ENCODE results near the gene C9orf43. TPM values are rescaled to one million over a fixed set of nuclear protein-coding genes. Genes with fewer than 3 reads are reported as not detected.

C9orf43 gene
- total and polyA plus RNA-seq, 7 experiments from 2014 or later: 0.41 to 0.97 (median 0.61) TPM

DNA sequence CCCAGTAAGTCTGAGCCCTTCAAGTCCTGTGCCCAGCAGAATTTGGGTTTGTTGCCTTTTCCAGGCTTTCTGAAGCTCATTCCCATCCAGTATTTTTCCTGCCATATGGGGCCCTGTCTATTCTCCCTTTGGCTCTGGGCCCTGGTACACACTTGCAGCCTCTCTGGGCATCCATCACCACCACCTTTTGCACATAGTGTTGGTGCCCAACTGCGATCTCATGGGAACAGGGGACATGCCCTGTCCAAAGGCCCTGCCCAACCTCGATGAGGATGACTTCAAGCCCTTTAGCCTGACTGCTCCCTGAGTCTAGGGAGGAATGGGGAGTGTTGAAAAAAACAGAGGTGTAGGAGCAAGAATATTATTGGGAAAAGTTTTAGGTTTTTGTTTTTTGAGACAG is 64.5 kb downstream of the C9orf43 start:
- ChIA-PET POLR2A (no interaction called here), CTCF (interaction anchor here (0.7 kb wide), 1 partner anchor 123 kb away, joined by 3 read pairs; no protein-coding TSS in a partner anchor)
- H3K4me3 ChIP-seq (ENCODE audit: low read length): no peak overlapping the region
- no peaks in the 10 kb centered on the region for H3K9me3 ChIP-seq (ENCODE audit: control insufficient read depth in 2 of 3, low read length in 3 of 3)
- Mint-ChIP-seq H3K27ac (peak overlapping the region in 1 of 9 donors; percentile 34), H3K4me3 (no peak overlapping the region), H3K9me3 (no peaks in the 10 kb centered on the region), H3K27me3 (peaks cover 0 to 24% (median 0%) of the 10 kb centered on the region in 5 donors), H3K36me3 (no peaks in the 10 kb centered on the region), H3K4me1 (peaks cover 8 to 15% (median 13%) of the 10 kb centered on the region in 7 donors)
- no peak for ATAC-seq
- DNase-seq: no peak
- no peak overlapping the region for H3K27ac ChIP-seq (ENCODE audit: low read depth, low read length)
- peaks cover 5 to 10% of the 10 kb centered on the region in 2 donors for H3K4me1 ChIP-seq (ENCODE audit: control insufficient read depth in 2 of 2, insufficient read depth in 2 of 2, low read length in 2 of 2)
- no peaks in the 10 kb centered on the region for H3K36me3 ChIP-seq (ENCODE audit: control insufficient read depth in 2 of 3, insufficient read depth in 3 of 3, low read length in 3 of 3)
- intact Hi-C loops (cut with micrococcal nuclease): loop anchor here in 1 of 2 donors (5.0 kb wide), 1 partner anchor 37 kb away; no protein-coding TSS in a partner anchor
- no peaks in the 10 kb centered on the region for H3K27me3 ChIP-seq (ENCODE audit: control insufficient read depth in 2 of 2, insufficient read depth in 2 of 2, low read length in 2 of 2)

- peaks cover 0 to 21% (median 0%) of the 10 kb centered on the region in 5 donors for H3K27me3 Mint-ChIP-seq
- ChIA-PET CTCF (interaction anchor here (0.6 kb wide), 1 partner anchor 75 kb away, joined by 3 read pairs; no protein-coding TSS in a partner anchor), POLR2A (no interaction called here)
- Histone ChIP-seq H3K4me1 (ENCODE audit: control insufficient read depth in 2 of 2, insufficient read depth in 2 of 2, low read length in 2 of 2) (peaks cover 5 to 10% of the 10 kb centered on the region in 2 donors), H3K4me3 (ENCODE audit: low read length) (no peak overlapping the region), H3K9me3 (ENCODE audit: control insufficient read depth in 2 of 3, low read length in 3 of 3) (no peaks in the 10 kb centered on the region), H3K27ac (ENCODE audit: low read depth, low read length) (no peak overlapping the region), H3K27me3 (ENCODE audit: control insufficient read depth in 2 of 2, insufficient read depth in 2 of 2, low read length in 2 of 2) (no peaks in the 10 kb centered on the region), H3K36me3 (ENCODE audit: control insufficient read depth in 2 of 3, insufficient read depth in 3 of 3, low read length in 3 of 3) (no peaks in the 10 kb centered on the region)
- ATAC-seq: no peak
- no peak overlapping the region for H3K27ac Mint-ChIP-seq
- peaks cover 0 to 2% (median 0%) of the 10 kb centered on the region in 5 donors for H3K36me3 Mint-ChIP-seq
- H3K4me1 Mint-ChIP-seq: peaks cover 8 to 17% (median 14%) of the 10 kb centered on the region in 7 donors
- H3K4me3 Mint-ChIP-seq: no peak overlapping the region
- intact Hi-C loops (cut with micrococcal nuclease): loop anchor here in 1 of 2 donors (5.0 kb wide), 1 partner anchor 36 kb away; no protein-coding TSS in a partner anchor
- no peaks in the 10 kb centered on the region for H3K9me3 Mint-ChIP-seq
- DNase-seq: no peak
Observed at GRCh38 chr9:113475992-113476391, 65.4 kb downstream of the C9orf43 start.

- Mint-ChIP-seq H3K4me1 (peaks cover 8 to 18% (median 14%) of the 10 kb centered on the region in 7 donors), H3K9me3 (no peaks in the 10 kb centered on the region), H3K27me3 (peaks cover 0 to 18% (median 0%) of the 10 kb centered on the region in 5 donors), H3K36me3 (peaks cover 0 to 4% (median 0%) of the 10 kb centered on the region in 5 donors), H3K27ac (no peak overlapping the region), H3K4me3 (no peak overlapping the region)
- intact Hi-C loops (cut with micrococcal nuclease): loop anchor here in 1 of 2 donors (5.0 kb wide), 1 partner anchor 36 kb away; no protein-coding TSS in a partner anchor
- ChIA-PET POLR2A (interaction anchor here (0.7 to 0.9 kb wide), 2 partner anchors 21 to 30 kb away, joined by 3 read pairs; no protein-coding TSS in a partner anchor), CTCF (interaction anchor here (0.6 to 1.4 kb wide), 2 partner anchors 74 to 105 kb away, joined by 3 read pairs; no protein-coding TSS in a partner anchor)
- H3K27me3 ChIP-seq (ENCODE audit: control insufficient read depth in 2 of 2, insufficient read depth in 2 of 2, low read length in 2 of 2): no peaks in the 10 kb centered on the region
- no peaks in the 10 kb centered on the region for H3K9me3 ChIP-seq (ENCODE audit: control insufficient read depth in 2 of 3, low read length in 3 of 3)
- no peaks in the 10 kb centered on the region for H3K36me3 ChIP-seq (ENCODE audit: control insufficient read depth in 2 of 3, insufficient read depth in 3 of 3, low read length in 3 of 3)
- H3K27ac ChIP-seq (ENCODE audit: low read depth, low read length): no peak overlapping the region
- H3K4me3 ChIP-seq (ENCODE audit: low read length): no peak overlapping the region
- DNase-seq: no peak
- no peak for ATAC-seq
- peaks cover 5 to 10% of the 10 kb centered on the region in 2 donors for H3K4me1 ChIP-seq (ENCODE audit: control insufficient read depth in 2 of 2, insufficient read depth in 2 of 2, low read length in 2 of 2)
Observed at GRCh38 chr9:113476511-113476916, 66.0 kb downstream of the C9orf43 start.

DNA sequence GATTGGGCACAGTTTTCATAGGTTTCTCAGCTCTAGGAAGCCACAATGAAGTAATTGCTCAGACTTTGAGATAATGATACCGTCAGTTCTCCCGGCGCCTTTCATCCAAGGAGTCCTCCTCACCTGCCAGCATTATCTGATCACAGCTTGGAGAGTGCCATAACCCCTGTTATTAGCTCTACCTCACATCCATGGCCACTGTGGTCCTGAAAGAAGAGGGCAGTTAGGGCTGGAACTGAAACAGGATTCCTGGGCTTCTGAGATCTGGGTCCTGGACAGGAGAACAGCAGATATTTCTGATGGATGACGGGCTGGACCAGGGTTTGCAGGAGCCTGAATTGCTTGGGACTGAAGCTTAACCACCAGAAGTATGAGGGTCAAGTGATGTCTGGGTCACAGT is 66.5 kb downstream of the C9orf43 start:
- no peak overlapping the region for H3K4me3 Mint-ChIP-seq
- H3K27ac Mint-ChIP-seq: no peak overlapping the region
- Histone ChIP-seq H3K9me3 (ENCODE audit: control insufficient read depth in 2 of 3, low read length in 3 of 3) (no peaks in the 10 kb centered on the region), H3K4me1 (ENCODE audit: control insufficient read depth in 2 of 2, insufficient read depth in 2 of 2, low read length in 2 of 2) (peaks cover 5 to 10% of the 10 kb centered on the region in 2 donors), H3K27me3 (ENCODE audit: control insufficient read depth in 2 of 2, insufficient read depth in 2 of 2, low read length in 2 of 2) (no peaks in the 10 kb centered on the region), H3K36me3 (ENCODE audit: control insufficient read depth in 2 of 3, insufficient read depth in 3 of 3, low read length in 3 of 3) (no peaks in the 10 kb centered on the region), H3K4me3 (ENCODE audit: low read length) (no peak overlapping the region), H3K27ac (ENCODE audit: low read depth, low read length) (no peak overlapping the region)
- H3K4me1 Mint-ChIP-seq: peaks cover 8 to 18% (median 14%) of the 10 kb centered on the region in 7 donors
- intact Hi-C loops (cut with micrococcal nuclease): loop anchor here in 1 of 2 donors (5.0 kb wide), 1 partner anchor 35 kb away; no protein-coding TSS in a partner anchor
- peaks cover 0 to 4% (median 0%) of the 10 kb centered on the region in 5 donors for H3K36me3 Mint-ChIP-seq
- ChIA-PET POLR2A (interaction anchor here (0.7 to 0.9 kb wide), 2 partner anchors 20 to 30 kb away, joined by 3 read pairs; no protein-coding TSS in a partner anchor), CTCF (interaction anchor here (0.5 to 1.4 kb wide), 2 partner anchors 105 to 1301 kb away, joined by 3 read pairs; no protein-coding TSS in a partner anchor)
- peaks cover 0 to 14% (median 0%) of the 10 kb centered on the region in 5 donors for H3K27me3 Mint-ChIP-seq
- no peak for ATAC-seq
- no peak for DNase-seq
- H3K9me3 Mint-ChIP-seq: no peaks in the 10 kb centered on the region

GRCh38 chr9:113477661-113478060 is 67.1 kb downstream of the C9orf43 start:
- no peak for ATAC-seq
- H3K9me3 ChIP-seq (ENCODE audit: control insufficient read depth in 2 of 3, low read length in 3 of 3): no peaks in the 10 kb centered on the region
- peaks cover 5 to 10% of the 10 kb centered on the region in 2 donors for H3K4me1 ChIP-seq (ENCODE audit: control insufficient read depth in 2 of 2, insufficient read depth in 2 of 2, low read length in 2 of 2)
- no peak for DNase-seq
- no peaks in the 10 kb centered on the region for H3K9me3 Mint-ChIP-seq
- intact Hi-C loops (cut with micrococcal nuclease): loop anchor here in 1 of 2 donors (5.0 kb wide), 1 partner anchor 35 kb away; no protein-coding TSS in a partner anchor
- peak overlapping the region in 1 of 9 donors; percentile 42 for H3K27ac Mint-ChIP-seq
- no peak overlapping the region for H3K27ac ChIP-seq (ENCODE audit: low read depth, low read length)
- no peaks in the 10 kb centered on the region for H3K36me3 ChIP-seq (ENCODE audit: control insufficient read depth in 2 of 3, insufficient read depth in 3 of 3, low read length in 3 of 3)
- no peaks in the 10 kb centered on the region for H3K27me3 ChIP-seq (ENCODE audit: control insufficient read depth in 2 of 2, insufficient read depth in 2 of 2, low read length in 2 of 2)
- peaks cover 8 to 18% (median 14%) of the 10 kb centered on the region in 7 donors for H3K4me1 Mint-ChIP-seq
- no peak overlapping the region for H3K4me3 ChIP-seq (ENCODE audit: low read length)
- ChIA-PET CTCF (interaction anchor here (0.5 to 1.4 kb wide), 2 partner anchors 104 to 1301 kb away, joined by 3 read pairs; no protein-coding TSS in a partner anchor), POLR2A (no interaction called here)
- H3K36me3 Mint-ChIP-seq: peaks cover 0 to 4% (median 0%) of the 10 kb centered on the region in 5 donors
- H3K4me3 Mint-ChIP-seq: no peak overlapping the region
- H3K27me3 Mint-ChIP-seq: peaks cover 0 to 10% (median 0%) of the 10 kb centered on the region in 5 donors

- peaks cover 0 to 4% (median 0%) of the 10 kb centered on the region in 5 donors for H3K36me3 Mint-ChIP-seq
- H3K4me3 Mint-ChIP-seq: peak overlapping the region in 2 of 10 donors; percentile 14 to 34
- peaks cover 8 to 18% (median 14%) of the 10 kb centered on the region in 7 donors for H3K4me1 Mint-ChIP-seq
- no peaks in the 10 kb centered on the region for H3K9me3 Mint-ChIP-seq
- DNase-seq (peak in 1 of 9 donors; percentile 11), ATAC-seq (no peak)
- peak overlapping the region in 1 of 9 donors; percentile 10 for H3K27ac Mint-ChIP-seq
- no peak overlapping the region for H3K4me3 ChIP-seq (ENCODE audit: low read length)
- intact Hi-C loops (cut with micrococcal nuclease): loop anchor here in 1 of 2 donors (5.0 kb wide), 1 partner anchor 33 kb away; no protein-coding TSS in a partner anchor
- CTCF ChIA-PET: interaction anchor here (1.0 kb wide), 1 partner anchor 179 kb away, joined by 3 read pairs; no protein-coding TSS in a partner anchor
- H3K36me3 ChIP-seq (ENCODE audit: control insufficient read depth in 2 of 3, insufficient read depth in 3 of 3, low read length in 3 of 3): no peaks in the 10 kb centered on the region
- H3K27me3 Mint-ChIP-seq: peaks cover 0 to 4% (median 0%) of the 10 kb centered on the region in 5 donors
- POLR2A ChIA-PET: no interaction called here
- H3K4me1 ChIP-seq (ENCODE audit: control insufficient read depth in 2 of 2, insufficient read depth in 2 of 2, low read length in 2 of 2): peaks cover 5 to 10% of the 10 kb centered on the region in 2 donors
- no peaks in the 10 kb centered on the region for H3K9me3 ChIP-seq (ENCODE audit: control insufficient read depth in 2 of 3, low read length in 3 of 3)
- H3K27ac ChIP-seq (ENCODE audit: low read depth, low read length): no peak overlapping the region
- H3K27me3 ChIP-seq (ENCODE audit: control insufficient read depth in 2 of 2, insufficient read depth in 2 of 2, low read length in 2 of 2): no peaks in the 10 kb centered on the region
Observed at GRCh38 chr9:113479174-113479621, 68.7 kb downstream of the C9orf43 start.
